ENCODE measurements around the gene ANTKMT. TPM values are rescaled to one million over a fixed set of nuclear protein-coding genes. Genes with fewer than 3 reads are reported as not detected.

Gene ANTKMT
- total and polyA plus RNA-seq, 4 donors: 14.0 to 29.7 (median 19.7) TPM

- no peak for TF ChIP-seq NR2F2 (IDR thresholded peaks at IDR 0.05)
- TF ChIP-seq ATF3 (IDR thresholded peaks at IDR 0.05): no peak
- TF ChIP-seq ZBTB33 (IDR thresholded peaks at IDR 0.05): no peak
- TF ChIP-seq YY1 (IDR thresholded peaks at IDR 0.05): no peak
- no peak for TF ChIP-seq RAD21 (IDR thresholded peaks at IDR 0.05)
- no peak for TF ChIP-seq TAF1 (conservative IDR thresholded peaks at IDR 0.05)
- TF ChIP-seq JUND (IDR thresholded peaks at IDR 0.05): no peak
- no peak for TF ChIP-seq HNF4G (IDR thresholded peaks at IDR 0.05)
- no peak overlapping the region for H3K27ac ChIP-seq (ENCODE audit: low read depth in 1 of 2, low read length in 2 of 2)
- DNase-seq (ENCODE audit: low spot score): no peak
- H3K36me3 ChIP-seq (ENCODE audit: control insufficient read depth in 4 of 4, insufficient read depth in 3 of 4, low read depth in 1 of 4, low read length in 3 of 4): no peaks in the 10 kb centered on the region
- H3K9me3 ChIP-seq (ENCODE audit: control insufficient read depth in 4 of 4, low read length in 3 of 4): no peaks in the 10 kb centered on the region
- no peaks in the 10 kb centered on the region for H3K27me3 ChIP-seq (ENCODE audit: control insufficient read depth in 4 of 4, insufficient read depth in 4 of 4, low read length in 3 of 4)
- H3K4me1 ChIP-seq (ENCODE audit: control insufficient read depth in 4 of 4, insufficient read depth in 4 of 4, low read length in 3 of 4): no peaks in the 10 kb centered on the region
- no peak overlapping the region for H3K9ac ChIP-seq (ENCODE audit: low read depth in 1 of 2, low read length in 2 of 2)
- H3K4me3 ChIP-seq (ENCODE audit: low read depth in 1 of 3, low read length in 3 of 3): no peak overlapping the region
- whole genome bisulfite sequencing: 80% methylated on average over 39 of the region's 39 CpGs
These were observed 27.2 kb downstream of the ANTKMT start for GRCh38 chr16:747978-748746.

- Histone ChIP-seq H3K27me3 (ENCODE audit: control insufficient read depth in 4 of 4, insufficient read depth in 4 of 4, low read length in 3 of 4) (no peaks in the 10 kb centered on the region), H3K4me3 (ENCODE audit: low read depth in 1 of 3, low read length in 3 of 3) (no peak overlapping the region), H3K4me1 (ENCODE audit: control insufficient read depth in 4 of 4, insufficient read depth in 4 of 4, low read length in 3 of 4) (no peaks in the 10 kb centered on the region), H3K9ac (ENCODE audit: low read depth in 1 of 2, low read length in 2 of 2) (no peak overlapping the region), H3K9me3 (ENCODE audit: control insufficient read depth in 4 of 4, low read length in 3 of 4) (no peaks in the 10 kb centered on the region), H3K36me3 (ENCODE audit: control insufficient read depth in 4 of 4, insufficient read depth in 3 of 4, low read depth in 1 of 4, low read length in 3 of 4) (no peaks in the 10 kb centered on the region), H3K27ac (ENCODE audit: low read depth in 1 of 2, low read length in 2 of 2) (no peak overlapping the region)
- DNase-seq (ENCODE audit: low spot score): no peak
- WGBS: 77% methylated on average over 6 of the region's 6 CpGs
- TF ChIP-seq FOXA2 (IDR thresholded peaks at IDR 0.05) (no peak), FOXA1 (IDR thresholded peaks at IDR 0.05) (no peak), SP1 (IDR thresholded peaks at IDR 0.05) (no peak), GABPA (IDR thresholded peaks at IDR 0.05 in 1 of 2, conservative IDR thresholded peaks at IDR 0.05 in 1 of 2) (no peak), HNF4A (conservative IDR thresholded peaks at IDR 0.05) (no peak), JUND (IDR thresholded peaks at IDR 0.05) (no peak), RAD21 (IDR thresholded peaks at IDR 0.05) (no peak), EGR1 (IDR thresholded peaks at IDR 0.05; ENCODE audit: low read depth in 2 of 2) (no peak), RXRA (IDR thresholded peaks at IDR 0.05) (no peak), YY1 (IDR thresholded peaks at IDR 0.05) (no peak), NR2F2 (IDR thresholded peaks at IDR 0.05) (no peak)
- TF ChIP-seq, protein P1, sequence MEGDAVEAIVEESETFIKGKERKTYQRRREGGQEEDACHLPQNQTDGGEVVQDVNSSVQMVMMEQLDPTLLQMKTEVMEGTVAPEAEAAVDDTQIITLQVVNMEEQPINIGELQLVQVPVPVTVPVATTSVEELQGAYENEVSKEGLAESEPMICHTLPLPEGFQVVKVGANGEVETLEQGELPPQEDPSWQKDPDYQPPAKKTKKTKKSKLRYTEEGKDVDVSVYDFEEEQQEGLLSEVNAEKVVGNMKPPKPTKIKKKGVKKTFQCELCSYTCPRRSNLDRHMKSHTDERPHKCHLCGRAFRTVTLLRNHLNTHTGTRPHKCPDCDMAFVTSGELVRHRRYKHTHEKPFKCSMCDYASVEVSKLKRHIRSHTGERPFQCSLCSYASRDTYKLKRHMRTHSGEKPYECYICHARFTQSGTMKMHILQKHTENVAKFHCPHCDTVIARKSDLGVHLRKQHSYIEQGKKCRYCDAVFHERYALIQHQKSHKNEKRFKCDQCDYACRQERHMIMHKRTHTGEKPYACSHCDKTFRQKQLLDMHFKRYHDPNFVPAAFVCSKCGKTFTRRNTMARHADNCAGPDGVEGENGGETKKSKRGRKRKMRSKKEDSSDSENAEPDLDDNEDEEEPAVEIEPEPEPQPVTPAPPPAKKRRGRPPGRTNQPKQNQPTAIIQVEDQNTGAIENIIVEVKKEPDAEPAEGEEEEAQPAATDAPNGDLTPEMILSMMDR (IDR thresholded peaks at IDR 0.05; ENCODE audit: low read depth, low read length, missing input control): no peak
- TF ChIP-seq, protein P2, sequence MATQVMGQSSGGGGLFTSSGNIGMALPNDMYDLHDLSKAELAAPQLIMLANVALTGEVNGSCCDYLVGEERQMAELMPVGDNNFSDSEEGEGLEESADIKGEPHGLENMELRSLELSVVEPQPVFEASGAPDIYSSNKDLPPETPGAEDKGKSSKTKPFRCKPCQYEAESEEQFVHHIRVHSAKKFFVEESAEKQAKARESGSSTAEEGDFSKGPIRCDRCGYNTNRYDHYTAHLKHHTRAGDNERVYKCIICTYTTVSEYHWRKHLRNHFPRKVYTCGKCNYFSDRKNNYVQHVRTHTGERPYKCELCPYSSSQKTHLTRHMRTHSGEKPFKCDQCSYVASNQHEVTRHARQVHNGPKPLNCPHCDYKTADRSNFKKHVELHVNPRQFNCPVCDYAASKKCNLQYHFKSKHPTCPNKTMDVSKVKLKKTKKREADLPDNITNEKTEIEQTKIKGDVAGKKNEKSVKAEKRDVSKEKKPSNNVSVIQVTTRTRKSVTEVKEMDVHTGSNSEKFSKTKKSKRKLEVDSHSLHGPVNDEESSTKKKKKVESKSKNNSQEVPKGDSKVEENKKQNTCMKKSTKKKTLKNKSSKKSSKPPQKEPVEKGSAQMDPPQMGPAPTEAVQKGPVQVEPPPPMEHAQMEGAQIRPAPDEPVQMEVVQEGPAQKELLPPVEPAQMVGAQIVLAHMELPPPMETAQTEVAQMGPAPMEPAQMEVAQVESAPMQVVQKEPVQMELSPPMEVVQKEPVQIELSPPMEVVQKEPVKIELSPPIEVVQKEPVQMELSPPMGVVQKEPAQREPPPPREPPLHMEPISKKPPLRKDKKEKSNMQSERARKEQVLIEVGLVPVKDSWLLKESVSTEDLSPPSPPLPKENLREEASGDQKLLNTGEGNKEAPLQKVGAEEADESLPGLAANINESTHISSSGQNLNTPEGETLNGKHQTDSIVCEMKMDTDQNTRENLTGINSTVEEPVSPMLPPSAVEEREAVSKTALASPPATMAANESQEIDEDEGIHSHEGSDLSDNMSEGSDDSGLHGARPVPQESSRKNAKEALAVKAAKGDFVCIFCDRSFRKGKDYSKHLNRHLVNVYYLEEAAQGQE (IDR thresholded peaks at IDR 0.05): no peak
These were observed 28.1 kb downstream of the ANTKMT start for GRCh38 chr16:749010-749409.

Data from liver (tissue), 9 donors.